HG02623 (cell line): Measurements from ENCODE around the gene TEF.
A peak's percentile ranks its signal among the peaks of the same experiment; 100 is the strongest.
"Not testable (repeated sequence)": the region's sequence is repeated elsewhere in the genome, so short reads cannot be mapped to it uniquely, and the experiment has no call there.

Experiments
- ATAC-seq: cut with Tn5 transposase; IDR thresholded peaks from one replicate; pipeline ENCODE4 v1.9.1; 2021; ENCODE audit warnings: moderate library complexity; ENCODE audit not compliant: unreplicated experiment

Gene TEF

DNA sequence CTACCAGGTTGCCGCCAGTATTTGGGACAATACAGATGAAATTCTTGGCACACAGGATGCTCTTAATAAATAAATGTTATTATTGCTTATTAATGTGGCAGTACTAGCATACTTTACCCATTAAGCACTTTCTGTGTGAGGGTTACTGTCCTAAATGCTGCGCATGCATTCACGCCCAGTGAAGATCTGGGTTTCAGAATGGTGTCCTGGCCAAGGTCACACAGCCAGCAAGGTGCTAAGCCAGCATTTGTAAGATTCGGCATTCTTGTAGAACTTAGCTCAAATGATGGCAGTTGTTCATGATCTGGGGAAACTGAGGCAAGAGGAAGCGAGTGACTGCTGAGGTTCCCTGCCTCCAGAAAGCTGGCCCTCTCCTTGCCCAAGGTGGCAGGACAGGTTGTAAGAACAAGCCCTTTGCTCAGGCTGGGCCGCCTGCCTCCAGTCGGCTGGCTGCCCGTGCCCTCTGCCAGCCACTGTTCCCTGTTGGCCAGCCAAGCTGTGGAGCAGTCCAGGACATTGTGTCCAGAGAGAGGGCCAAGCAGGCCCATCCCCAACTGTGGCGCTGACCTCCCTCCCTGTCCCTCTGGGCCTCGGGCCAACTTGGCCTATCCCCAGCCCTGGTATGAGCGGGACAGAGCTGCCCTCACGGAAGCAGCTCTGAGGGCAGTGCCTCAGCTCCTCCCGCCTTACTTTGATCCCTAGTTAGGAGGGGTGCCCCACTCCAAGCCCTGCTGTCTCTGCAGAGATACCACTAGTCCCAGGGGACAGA, 36.1 kb downstream of the TEF start:
- ATAC-seq, result no peak

DNA sequence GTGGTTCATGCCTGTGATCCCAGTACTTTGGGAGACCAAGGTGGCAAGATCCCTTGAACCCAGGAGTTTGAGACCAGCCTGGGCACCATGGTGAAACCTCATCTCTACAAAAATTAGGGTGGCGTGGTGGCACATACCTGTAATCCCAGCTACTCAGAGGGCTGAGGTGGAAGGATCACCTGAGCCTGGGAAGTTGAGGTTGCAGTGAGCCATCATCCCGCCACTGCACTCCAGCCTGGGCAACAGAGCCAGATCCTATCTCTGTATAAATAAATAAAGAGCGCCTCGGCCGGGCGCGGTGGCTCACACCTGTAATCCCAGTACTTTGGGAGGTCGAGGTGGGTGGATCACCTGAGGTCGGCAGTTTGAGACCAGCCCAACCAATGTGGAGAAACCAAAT, 37.0 kb downstream of the TEF start:
- ATAC-seq, result no peak

DNA sequence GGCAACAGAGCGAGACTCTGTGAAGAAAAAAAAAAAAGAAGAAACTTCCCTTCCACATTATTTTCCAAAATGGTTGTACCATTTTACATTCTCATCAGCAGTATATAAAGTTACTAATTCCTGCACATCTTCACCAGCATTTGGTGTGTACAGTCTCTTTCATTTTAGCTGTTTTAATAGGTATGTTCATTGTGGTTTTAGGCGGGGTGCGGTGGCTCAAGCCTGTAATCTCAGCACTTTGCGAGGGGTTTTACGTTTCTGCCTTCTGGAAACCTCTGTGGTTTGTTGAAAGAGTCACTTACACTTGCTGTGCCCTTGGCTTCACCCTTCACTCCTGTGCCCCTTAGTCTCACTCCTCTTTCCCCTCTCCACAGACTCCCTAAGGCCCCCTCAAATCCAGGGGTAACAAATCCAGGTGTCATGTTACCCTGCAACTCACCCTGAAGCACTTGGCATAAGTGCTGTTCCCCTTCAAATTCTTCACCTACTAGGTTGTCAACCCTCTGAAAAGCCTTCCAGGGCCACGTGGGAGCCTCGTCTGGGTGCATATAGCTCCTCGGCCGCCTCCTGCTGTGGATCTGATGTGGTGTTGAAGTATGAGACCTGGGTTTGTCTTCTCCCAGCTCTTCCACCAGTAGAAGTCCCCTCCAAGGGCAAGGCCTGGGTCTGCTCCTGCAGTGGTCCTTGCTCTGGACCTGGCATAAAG, 44.1 kb downstream of the TEF start:
- no peak for ATAC-seq

DNA sequence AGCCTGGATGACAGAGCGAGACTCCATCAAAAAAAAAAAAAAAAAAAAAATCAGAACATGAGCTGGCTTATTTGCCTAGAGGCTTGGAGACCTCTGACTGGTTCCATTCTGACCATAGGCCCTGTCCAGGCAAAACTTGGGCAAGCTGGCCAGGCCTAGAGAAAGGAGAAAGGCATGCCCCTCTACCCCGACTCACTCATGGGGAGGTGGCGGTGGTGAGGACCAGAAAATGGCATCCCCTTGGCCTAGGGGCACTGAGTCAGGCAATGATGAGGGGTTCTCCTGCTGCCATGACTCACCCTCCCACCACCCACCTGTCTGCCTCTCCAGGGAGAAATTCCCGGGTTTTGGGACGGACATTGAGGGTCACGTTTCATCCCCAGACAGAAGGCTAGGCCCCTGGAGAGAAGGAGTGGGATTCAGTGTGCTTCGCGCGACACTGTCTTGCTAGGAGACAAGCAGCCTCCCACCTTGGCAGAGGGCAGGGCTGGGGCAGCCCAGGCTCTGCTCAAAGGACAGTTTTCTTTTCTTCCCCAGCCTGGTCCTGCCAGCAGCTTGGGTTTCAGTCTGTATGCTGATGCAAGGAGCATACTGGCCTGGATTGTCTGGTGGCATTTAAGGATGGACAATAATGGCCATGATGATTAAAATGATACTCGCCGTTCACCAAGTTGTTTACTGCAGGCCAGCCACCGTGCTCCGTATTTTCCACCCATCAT, 47.6 kb downstream of the TEF start:
- ATAC-seq, result no peak

DNA sequence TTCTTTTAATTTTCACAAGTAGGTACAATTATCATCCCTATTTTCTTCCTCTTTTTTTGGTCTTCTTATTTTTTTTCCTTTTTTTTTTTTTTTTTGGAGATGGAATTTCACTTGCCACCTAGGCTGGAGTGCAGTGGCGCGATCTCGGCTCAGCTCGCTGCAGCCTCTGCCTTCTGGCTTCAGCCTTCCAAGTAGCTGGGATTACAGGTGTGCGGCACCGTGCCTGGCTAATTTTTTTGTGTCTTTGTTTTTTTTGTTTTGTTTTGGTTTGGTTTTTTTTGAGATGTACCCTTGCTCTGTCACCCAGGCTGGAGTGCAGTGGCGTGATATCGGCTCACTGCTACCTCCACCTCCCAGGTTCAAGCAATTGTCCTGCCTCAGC, 48.2 kb downstream of the TEF start:
- no peak for ATAC-seq

DNA sequence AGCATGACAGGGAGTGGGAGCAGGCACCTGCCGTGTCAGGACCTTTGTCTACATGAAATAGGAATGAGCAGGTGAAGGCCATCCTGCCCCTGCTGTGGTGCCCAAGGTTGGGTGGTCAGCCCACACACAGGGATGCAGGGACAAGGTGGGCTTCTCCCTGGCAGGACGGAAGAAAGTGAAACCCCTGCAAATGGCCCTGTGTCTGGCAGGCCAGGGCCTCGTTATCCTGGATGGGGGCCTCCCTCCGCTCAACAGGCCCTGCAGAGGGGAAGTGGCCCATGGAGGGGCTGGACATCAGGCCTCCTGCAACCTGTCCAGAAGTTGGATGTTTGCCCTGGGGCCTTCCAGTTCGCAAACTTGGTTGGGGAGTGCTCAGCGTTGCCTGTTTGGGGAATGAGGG, 49.9 kb downstream of the TEF start:
- no peak for ATAC-seq

DNA sequence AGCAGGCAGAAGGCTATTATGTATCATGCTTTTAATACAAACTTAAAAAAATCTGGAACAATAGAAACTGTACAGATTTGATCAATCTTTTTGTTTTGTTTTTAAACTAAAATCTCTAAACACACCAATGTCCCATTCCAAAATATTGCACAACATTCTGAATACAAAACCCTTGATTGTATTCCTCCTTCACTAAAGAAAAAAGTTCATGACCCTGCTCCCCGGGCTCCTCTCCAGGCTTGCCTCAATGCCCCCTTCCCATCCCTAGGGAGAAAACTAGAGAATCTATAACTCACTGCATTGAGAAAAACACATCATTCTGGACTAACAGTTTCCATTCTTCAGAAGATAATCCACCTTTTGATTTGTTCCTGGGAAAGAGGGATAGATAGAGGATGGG, 51.7 kb downstream of the TEF start:
- not testable (repeated sequence) for ATAC-seq

DNA sequence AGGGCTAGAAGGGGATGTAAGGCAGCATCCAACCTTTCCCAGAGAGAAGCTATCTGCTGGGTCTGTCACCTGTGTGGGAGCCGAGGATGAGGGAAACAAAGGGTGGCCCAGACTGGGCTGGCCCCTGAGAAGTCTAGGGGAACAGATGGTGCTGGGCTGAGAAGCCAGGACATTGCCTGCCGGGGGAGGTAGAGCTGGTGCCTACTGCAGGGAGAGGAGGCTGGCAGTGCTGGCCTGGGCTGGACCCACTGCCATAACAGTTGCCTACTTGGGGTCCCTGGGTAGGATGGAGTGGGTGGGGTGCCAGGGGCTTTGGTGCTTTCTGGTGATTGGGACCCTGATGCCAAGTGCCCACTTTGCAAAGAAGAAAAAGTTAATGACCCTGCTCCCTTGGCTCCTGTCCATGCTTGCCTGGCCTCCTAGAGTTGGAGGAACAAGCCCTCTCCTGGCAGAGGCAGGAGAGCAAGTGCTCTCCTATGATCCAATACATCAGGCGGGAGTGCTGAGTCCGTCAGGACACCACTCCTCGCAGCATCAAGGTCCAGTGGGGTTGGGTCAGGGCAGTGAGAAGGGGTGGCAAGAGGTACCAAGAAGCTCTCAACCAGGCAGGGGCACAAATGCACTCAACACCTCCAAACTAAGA, 52.7 kb downstream of the TEF start:
- not testable (repeated sequence) for ATAC-seq

DNA sequence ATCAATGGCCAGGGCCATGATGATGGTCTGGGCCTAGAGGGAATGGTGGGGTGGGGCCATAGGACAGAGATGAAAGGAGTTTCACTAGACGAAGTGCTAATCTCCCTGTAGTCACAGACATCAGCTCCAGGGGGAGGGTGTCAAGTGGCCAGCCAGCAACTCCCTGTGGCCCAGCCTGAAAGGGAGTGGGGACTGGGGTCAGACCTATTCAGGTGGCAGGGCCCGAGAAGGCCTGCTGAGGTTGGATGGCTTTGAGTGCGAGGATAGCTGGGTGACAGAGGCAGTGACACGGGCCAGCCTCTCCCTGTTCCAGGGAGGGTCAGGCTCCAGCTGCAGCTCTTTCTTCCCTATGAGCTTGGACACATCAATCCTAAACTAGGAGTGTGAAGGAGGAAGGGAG, 53.8 kb downstream of the TEF start:
- no peak for ATAC-seq

DNA sequence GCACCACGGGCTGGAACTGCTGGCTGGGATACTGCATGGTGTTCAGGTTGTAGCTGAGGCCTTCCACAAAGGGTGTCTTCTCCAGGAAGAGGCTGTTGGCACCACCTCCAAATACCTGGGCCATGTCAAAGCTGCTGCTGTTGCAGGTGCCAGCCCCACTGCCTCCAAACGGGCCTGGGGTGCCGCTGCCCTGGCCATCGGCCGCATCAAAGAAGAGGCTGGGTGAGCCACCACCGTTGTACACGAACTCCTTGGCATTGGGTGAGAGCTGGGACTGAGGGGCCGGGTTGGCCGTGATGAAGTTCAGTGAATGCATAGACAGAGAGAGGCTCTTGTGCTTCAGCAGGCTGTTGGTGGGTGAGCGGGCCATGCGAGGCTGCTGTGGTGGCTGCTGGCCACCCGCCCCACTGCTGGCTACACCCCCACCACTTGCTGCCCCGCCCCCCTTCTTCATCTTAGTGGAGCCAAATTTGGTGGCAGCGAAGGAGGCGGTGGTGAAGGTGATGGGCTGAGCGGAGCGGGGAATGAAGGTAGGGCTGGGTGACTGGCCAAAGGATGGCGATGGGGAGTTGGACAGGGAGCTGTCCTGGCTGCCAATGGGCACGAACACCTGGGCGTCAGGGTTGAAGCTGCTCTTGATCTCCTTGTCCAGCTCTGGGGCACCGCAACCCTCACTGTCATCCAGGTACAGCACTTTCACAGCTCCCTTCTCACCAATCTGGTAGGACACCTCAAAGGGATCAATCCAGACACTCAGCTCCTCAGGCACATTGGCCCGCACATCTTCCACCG, 54.8 kb downstream of the TEF start:
- no peak for ATAC-seq

DNA sequence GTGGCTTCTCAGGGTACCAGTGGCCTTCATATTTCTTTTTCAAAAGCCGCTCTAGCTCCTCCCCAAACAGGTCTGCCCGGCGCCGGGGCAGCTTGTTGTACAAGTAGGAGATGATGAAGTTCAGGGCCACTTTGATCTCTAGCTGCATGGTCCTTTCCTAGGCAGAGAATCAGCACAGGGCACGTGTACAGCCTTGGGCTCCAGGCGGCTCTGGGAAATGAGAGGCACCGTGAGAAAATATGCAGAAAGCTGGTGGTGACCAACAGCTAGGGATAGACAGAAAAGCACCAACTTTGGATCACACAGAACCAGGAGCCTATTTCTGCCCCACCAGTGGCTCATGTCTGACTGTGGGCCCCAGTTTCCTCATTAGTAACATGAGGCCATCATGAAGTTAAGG, 55.5 kb downstream of the TEF start:
- ATAC-seq, result no peak

DNA sequence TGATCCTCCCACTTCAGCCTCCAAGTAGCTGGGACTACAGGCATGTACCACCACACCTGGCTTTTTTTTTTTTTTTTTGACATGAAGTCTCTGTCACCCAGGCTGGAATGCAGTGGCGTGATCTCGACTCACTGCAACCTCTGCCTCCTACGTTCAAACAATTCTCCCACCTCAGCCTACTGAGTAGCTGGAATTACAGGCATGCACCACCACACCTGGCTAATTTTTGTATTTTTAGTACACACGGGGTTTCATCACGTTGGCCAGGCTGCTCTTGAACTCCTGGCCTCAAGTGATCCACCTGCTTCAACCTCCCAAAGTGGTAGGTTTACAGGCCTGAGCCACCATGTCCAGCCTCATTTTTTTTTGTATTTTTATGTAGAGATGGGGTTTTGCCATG, 58.8 kb downstream of the TEF start:
- ATAC-seq, result not testable (repeated sequence)

DNA sequence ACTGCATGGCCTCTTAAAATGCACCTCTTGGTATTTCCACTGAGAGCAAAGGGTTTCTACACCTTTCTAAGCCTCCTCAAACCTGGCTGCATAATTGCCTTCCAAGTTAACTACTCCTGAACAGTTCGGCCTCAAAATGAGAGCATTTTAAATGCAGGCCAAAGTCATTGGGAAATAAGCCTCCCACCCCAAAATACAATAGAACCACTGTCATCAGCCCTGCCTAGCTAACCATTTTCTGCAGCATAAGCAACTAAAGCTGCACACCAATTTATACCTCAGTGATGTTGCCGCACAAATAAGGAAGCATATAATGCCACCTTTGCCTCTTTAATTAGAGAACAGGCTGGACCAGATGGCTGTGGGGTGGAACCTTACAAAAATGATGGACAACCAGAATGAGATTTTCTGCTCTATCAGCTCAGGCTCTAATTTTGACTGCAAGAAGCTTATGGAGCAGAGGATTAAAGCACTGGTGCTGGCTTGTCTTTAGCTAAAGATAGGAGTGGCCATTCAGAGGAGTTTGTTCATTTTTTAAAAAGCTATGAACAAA, 60.6 kb downstream of the TEF start:
- no peak for ATAC-seq

DNA sequence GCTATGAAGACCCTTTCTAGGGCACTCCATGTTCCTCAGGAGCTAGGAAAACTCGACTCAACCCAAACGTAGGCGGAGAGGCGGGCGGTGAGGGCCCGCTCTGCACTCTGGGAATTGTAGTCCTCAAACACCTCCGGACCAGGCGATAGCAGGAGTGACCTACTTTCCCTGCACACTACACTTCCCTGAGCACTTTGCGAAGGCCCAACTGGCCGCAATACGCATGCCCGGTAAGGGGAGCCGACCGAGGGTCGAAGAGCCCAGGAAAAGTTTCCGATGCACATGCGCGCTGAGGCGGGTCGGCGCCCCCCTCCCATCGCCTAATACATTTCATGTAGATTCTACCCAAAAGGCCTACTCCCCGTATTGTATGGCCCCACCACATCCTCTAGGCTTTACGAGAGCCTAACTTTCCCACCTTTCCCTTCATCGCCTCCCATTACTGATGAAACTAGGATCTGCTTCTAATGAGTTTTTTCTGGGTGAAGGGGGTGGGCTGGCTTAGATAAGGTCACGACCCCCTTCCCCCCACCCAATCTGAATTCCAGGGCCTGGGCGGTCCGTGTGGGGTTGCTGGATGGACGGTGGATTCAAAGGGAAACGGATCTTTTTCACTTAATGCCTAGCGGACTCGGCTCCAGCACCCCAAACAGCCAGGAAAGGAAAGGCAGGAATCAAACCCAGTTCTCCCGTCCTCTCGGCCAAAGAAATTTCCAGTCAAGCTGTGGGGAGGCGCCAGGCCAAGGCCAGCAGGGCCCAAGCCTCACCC, 62.8 kb downstream of the TEF start:
- ATAC-seq, result peak; percentile 39

DNA sequence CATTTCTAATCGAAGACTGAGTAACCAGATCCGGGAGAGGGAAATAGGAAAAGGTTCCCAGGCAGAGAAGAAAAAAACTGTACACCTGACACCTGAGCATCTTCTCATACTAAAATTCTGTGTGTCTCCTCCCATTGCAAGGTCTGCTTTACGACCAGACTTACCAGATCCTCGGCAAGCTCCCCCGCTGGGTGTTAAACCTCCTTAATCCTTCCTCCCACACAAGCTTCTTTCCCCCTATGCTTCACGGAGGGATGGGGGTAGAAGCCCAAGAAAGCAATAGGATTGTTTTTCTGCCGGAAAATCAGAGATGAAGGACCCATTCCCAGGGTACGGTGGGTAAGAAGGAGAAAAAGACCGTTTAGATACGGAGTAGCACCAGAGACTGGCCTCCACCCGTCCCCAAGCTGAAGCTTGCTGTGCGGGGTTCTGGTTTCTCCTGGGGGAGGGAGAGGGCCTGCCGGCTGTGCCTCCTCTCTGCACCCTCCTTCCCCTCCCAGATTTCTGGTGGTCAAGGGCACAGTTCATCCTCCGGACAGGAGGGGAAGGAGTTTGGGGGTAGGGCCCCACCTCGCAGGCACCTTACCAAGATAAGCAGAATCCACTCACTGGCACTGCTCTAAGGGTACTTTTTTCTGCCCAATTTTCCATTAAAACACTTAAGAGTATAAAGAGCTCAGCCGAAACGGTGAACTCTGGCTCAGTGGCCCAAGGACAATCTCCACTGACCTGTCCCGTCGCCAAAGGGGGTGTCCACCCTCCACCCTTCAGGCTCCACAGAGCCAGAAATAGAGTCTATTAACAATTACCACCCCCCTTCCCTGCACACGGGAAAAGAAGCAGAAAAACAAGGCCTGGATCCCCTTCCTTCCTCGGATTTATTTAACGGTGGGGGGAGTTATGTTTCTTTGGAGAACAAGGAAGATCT, 63.7 kb downstream of the TEF start:
- ATAC-seq, result no peak

DNA sequence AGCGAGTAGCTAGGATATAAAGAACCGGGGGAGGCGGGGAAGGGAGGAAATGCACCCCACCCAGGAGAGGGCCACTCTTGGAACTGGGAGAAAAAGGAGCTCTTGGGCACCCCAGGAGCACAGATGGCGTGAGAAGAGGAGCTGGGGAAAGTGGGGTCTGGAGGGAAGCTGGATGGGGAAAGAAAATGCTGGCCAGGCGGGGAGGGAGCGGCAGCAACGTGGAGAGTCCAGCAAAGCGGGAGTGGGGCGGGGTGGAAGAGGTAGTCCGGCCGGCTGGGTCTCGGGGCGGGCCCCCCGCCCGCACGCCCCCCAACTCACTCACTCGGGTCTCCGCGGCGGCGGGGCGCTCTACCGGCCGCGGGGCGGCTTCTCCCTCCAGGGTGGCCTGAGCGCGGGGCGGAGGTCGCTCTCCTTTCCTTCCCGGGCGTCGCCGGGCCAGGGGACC, 64.3 kb downstream of the TEF start:
- no peak for ATAC-seq

DNA sequence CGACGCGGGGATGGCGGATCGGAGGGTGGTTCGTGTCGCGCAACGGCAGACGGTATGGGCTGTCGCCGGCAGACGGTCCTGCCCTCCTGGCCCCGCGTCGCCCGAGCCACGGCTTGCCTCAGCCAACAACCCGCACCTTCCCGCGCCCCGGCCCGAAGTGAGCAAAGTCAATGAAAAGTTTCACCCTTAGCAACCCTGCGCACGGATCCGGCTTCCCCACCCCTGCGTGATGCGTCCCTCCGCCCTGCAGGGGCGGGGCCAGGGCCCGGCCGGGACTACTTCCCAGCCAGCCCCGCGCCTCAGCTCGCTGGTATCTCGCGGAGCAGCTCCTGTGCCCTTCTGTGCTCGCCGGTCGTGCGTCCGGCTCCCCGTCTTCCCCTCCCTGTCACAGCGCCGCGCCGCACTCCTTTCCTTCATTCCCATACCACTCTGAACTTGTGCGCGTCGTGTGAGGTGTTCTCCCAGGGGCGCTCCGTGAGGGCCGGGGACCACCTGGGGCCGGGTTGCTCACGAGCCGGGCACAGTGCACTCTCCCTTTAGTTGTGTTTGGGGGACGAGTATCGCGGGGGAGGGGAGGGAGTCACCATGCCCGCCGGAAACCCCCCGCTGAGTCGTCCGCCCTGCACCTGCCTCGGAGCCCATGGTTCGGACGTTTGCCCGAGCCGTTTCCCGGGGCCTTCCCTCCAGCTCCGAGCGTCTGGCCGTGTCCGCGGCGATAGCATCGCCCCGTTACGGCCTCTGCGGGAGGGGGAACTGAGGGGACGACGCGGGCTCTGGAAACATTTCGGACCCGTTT, 65.1 kb downstream of the TEF start, which contains the start of gene TOB2:
TSS of gene TOB2 (minus strand) at position 163 of the 796 bp plus-strand sequence. CDS start 9,456 bp downstream, outside the sequence.
- peak; percentile 28 for ATAC-seq
